HG02610 (cell line): ENCODE data around the gene TP53TG5.

Experiments
- ATAC-seq: cut with Tn5 transposase; IDR thresholded peaks from one replicate; pipeline ENCODE4 v1.9.1; 2021; ENCODE audit warnings: mild to moderate bottlenecking, moderate library complexity; ENCODE audit not compliant: unreplicated experiment

TP53TG5 gene

DNA sequence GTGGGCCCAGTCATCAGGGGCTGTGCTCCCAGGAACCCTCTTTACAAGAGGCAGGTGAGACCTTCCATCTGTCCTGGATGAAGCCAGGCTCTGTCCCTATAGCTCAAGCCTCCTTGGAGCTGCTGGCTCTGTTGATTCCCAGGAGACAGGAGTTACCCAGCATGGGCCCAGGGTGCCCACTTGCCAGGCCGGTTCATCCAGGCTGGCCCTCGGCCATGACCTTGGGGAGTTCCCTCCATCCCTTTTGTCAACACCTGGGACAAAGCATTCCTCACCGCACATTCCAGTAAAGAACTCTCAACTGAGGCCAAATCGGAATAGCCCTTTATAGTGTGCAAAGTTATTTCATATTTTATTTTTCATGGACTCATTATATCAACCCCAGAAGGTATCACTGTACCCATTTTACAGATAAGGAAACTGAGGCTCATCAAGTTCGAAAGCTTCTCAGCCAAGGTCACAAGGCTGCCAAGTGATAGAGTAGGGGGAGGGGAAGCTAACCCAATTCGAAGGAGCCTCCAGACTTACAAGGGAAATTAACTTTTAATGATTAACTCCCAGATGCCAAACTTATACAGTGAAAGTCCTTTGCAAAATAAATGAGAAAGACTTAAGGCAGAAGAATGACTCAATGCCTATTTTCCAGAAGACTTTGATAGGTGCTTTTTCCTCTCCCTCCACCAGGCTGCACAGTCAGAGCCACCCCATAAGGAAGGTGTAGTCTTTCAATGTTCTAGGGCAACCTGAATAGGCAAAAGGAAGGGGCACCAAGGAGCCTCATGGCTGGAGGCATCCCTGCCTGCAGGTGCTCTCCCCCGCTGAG is 48.4 kb downstream of the TP53TG5 start:
- ATAC-seq, result no peak

DNA sequence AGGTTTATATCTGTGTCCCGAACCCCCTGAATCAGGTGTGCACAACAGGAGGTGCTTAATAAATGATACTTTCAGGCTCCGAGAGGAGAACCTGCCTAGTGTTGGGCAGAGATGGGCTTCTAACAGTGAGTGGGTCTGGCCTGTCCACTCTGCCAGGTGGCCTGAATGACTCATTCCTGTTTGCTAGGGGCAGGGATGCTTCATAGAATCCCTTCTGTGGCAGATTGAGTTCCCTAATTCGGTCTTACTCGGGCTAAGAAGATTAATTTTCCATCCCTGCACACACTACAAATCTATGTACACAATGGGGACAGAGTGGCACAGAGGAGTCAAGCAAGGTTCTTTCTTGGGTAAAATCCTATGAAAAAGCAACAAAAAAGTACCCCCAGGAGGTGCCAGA is 49.7 kb downstream of the TP53TG5 start:
- ATAC-seq, result no peak

DNA sequence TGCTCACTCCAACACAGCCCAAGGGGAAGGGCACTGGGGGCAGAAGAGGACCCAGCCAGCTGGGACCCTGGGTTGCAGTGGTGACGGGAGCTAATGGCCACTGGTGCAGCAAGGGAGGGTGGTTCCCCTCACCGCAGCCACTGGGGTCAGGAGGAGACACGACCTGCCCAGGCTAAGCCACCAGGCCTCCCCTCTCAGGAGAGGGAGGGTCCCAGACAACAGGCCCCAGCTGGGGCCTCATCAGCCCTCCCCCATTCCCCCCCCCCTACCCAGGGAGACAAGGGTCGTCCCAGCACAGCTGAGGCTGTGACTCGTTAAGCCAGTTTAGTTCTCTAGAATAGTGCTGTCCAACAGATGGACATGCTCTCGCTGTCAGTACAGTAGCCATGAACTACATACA is 52.8 kb downstream of the TP53TG5 start:
- ATAC-seq, result no peak

GRCh38 chr20:45323731-45324130 is 54.4 kb downstream of the TP53TG5 start:
- ATAC-seq, result no peak

DNA sequence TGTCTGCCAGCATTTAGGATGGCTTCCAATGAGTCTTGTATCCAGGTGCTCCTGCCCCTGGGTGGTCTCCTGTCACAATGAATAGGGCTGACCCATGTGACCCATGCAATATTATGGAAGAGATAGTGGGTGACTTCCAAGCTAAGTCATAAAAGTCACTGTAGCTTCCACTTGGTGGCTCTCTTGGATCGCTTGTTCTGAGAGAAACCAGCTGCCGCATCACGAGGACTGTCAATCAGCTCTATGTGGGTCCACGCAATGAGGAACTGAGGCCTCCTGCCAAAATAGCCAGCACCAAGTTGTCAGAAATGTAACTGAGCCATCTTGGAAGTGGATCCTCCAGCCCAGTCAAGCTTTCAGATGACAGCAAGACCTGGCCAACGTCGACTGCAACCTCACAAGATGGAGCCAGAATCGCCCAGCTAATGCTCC is 55.2 kb downstream of the TP53TG5 start:
- ATAC-seq, result no peak
